ENCODE data around the gene GAB2. TPM values are rescaled to one million over a fixed set of nuclear protein-coding genes. Genes with fewer than 3 reads are reported as not detected.
"Not testable (repeated sequence)": the region's sequence is repeated elsewhere in the genome, so short reads cannot be mapped to it uniquely, and the experiment has no call there.

GAB2 gene
- total RNA-seq, 2 experiments from 2014 or later: 15.9 to 16.6 TPM

DNA sequence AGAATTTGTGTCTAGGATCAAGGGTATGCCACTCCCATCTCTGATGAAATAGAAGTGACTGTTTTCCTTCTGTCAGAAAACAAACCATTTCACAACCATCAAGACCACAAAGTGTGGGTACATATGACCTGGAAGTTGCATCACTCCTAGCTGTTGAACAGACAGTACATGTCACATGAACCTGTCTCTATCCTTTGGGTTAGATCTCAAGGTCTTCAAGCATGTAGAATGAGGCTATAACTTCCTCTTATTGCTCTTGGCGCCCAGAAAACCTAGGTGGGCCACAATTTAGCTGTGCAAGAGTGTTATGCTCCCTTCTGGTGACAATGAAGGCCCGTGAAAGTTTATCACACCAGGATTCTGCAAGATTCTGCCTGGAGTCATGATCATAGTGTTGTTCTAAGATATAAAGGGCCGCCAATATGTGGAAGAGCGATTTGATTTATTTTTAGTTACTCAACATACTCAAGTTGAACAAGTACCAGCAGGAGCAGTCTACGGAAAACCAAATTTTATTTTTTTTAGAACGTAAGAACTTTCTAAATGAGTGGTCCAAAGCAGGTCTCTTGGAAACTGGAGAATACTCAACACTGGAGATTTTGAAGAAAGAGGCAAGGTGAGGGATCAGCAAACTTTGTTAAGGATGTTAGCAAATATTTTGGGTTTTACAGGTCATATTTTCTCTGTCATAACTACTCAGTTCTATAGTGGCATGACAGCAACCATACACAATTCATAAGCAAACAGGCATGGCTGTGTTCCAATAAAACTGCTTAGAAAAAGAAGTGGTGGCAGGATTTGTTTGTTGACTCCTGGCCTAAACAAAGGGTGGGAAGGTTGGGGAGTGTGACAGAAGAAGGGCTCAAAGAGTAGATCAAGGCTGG is 127.1 kb downstream of the GAB2 start:
- ChIA-PET POLR2A (no interaction called here), CTCF (interaction anchor here (0.9 to 1.6 kb wide), 4 partner anchors 10 to 151 kb away, joined by 3 to 4 read pairs (median 3); partner anchors contain the start of gene ALG8)
- peak; percentile 47 for DNase-seq
- Mint-ChIP-seq H3K27ac (peak overlapping the region; percentile 95), H3K9me3 (peaks cover 38% of the 10 kb centered on the region), H3K36me3 (ENCODE audit: low read depth) (peaks cover 52% of the 10 kb centered on the region), H3K4me3 (no peak overlapping the region), H3K4me1 (peaks cover 51% of the 10 kb centered on the region), H3K27me3 (no peaks in the 10 kb centered on the region)

DNA sequence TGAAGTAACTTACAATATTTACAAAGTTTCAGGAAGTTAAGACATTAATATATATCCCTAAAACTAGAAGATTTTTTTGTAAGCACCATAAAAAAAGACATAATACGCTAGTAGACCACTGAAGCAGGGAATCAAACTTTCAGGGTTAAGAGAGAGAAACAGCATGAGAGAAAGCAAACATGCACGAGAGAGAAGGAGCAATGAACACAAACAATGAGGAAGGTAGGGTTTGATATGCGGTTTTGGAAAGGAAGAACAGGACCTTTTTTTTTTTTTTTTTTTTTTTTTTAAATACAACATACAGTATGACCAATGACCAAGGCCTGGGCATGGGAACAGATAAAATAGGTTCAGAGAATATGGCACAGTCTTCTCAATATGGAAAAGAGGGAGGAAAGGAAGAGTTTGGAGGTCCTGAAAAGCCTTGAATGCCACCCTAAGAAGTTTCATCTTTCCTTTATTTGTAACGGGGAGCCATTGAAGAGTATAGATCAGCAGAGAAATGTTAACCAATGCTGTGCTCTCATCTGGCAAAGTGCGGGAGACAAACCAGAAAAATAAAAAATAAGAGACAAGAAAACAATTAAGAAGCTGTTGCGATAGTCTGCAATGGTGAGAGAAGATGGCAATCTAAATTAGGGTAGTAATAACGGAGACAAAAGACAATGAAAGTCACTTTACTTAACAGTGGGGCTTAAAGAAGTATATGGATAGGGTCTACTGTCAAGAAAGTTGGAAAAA is 127.9 kb downstream of the GAB2 start:
- H3K36me3 Mint-ChIP-seq (ENCODE audit: low read depth): peaks cover 51% of the 10 kb centered on the region
- CTCF ChIA-PET: interaction anchor here (0.9 to 1.6 kb wide), 5 partner anchors 10 to 150 kb away, joined by 3 to 4 read pairs (median 3); partner anchors contain the start of gene ALG8
- H3K27me3 Mint-ChIP-seq: no peaks in the 10 kb centered on the region
- peak overlapping the region; percentile 95 for H3K27ac Mint-ChIP-seq
- POLR2A ChIA-PET: no interaction called here
- H3K9me3 Mint-ChIP-seq: peaks cover 35% of the 10 kb centered on the region
- DNase-seq: no peak
- H3K4me1 Mint-ChIP-seq: peaks cover 46% of the 10 kb centered on the region
- H3K4me3 Mint-ChIP-seq: no peak overlapping the region

DNA sequence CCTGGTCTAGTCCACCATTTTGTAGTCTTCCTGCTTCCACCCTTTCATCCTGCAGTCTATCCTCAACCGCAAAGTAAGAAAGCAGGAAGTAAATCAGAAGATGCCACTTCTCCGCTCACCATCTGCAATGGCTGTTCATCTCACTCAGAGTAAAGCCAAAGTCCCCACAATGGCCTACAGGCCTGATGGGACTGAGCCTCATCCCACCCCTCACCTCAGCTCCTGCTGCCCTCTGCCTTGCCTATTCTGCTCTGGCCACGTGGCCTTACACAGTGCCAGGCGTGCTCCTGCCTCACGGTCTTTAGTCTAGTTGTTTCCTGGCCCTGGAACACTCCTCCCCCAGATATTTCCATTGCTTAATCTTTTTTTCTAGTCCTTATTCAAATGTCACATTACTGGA is 133.4 kb downstream of the GAB2 start:
- ChIA-PET POLR2A (no interaction called here), CTCF (interaction anchor here (1.0 to 1.8 kb wide), 3 partner anchors 13 to 206 kb away, joined by 3 to 4 read pairs (median 3); no protein-coding TSS in a partner anchor)
- no peak overlapping the region for H3K4me3 Mint-ChIP-seq
- H3K9me3 Mint-ChIP-seq: peaks cover 9% of the 10 kb centered on the region
- no peak overlapping the region for H3K27ac Mint-ChIP-seq
- H3K36me3 Mint-ChIP-seq (ENCODE audit: low read depth): peaks cover 26% of the 10 kb centered on the region
- H3K4me1 Mint-ChIP-seq: peaks cover 14% of the 10 kb centered on the region
- no peak for DNase-seq
- no peaks in the 10 kb centered on the region for H3K27me3 Mint-ChIP-seq

GRCh38 chr11:78282821-78283220 is 134.8 kb downstream of the GAB2 start:
- no peak for DNase-seq
- Mint-ChIP-seq H3K9me3 (no peaks in the 10 kb centered on the region), H3K4me1 (peaks cover 9% of the 10 kb centered on the region), H3K27ac (no peak overlapping the region), H3K36me3 (ENCODE audit: low read depth) (peaks cover 17% of the 10 kb centered on the region), H3K27me3 (no peaks in the 10 kb centered on the region), H3K4me3 (no peak overlapping the region)
- CTCF ChIA-PET: interaction anchor here (0.5 to 1.8 kb wide), 3 partner anchors 19 to 208 kb away, joined by 3 read pairs; no protein-coding TSS in a partner anchor
- POLR2A ChIA-PET: interaction anchor here (0.6 kb wide), 1 partner anchor 162 kb away, joined by 3 read pairs; no protein-coding TSS in a partner anchor

- peaks cover 11% of the 10 kb centered on the region for H3K4me1 Mint-ChIP-seq
- H3K9me3 Mint-ChIP-seq: no peaks in the 10 kb centered on the region
- no peak for DNase-seq
- CTCF ChIA-PET: interaction anchor here (0.6 to 1.2 kb wide), 2 partner anchors 25 to 135 kb away, joined by 3 to 4 read pairs; no protein-coding TSS in a partner anchor
- H3K27me3 Mint-ChIP-seq: no peaks in the 10 kb centered on the region
- peaks cover 20% of the 10 kb centered on the region for H3K36me3 Mint-ChIP-seq (ENCODE audit: low read depth)
- no peak overlapping the region for H3K4me3 Mint-ChIP-seq
- H3K27ac Mint-ChIP-seq: no peak overlapping the region
- POLR2A ChIA-PET: no interaction called here
Measured at GRCh38 chr11:78281511-78281910, 136.1 kb downstream of the GAB2 start.

DNA sequence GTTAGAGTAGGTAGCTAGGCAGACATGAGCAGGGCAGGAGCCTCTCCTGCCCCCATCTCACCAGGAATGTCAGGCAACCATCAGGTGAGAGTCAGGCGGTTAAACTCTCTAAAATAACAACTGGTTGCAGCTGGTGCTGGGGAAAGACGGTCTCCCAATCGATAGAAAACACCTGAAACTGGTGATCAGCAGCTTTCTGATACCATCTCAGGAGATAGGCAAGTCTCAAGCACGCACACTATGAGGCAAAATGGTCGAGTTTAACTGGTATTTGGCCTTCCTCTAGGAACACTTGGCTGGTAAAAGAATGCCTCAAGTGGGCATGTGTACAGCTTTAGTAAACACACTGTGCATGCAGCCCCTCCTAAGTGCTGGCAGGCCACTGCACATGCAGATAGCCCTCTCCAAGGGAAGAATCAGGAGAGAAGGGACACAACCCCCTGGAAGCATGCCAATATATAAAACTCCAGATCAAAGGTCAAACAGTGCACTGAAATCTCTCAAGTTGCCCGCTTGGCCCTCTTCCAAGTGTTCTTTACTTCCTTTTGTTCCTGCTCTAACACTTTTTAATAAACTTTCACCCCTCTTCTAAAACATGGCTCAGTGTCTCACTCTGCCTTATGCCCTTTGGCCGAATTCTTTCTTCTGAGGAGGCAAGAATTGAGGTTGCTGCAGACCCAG is 140.2 kb downstream of the GAB2 start:
- H3K27me3 Mint-ChIP-seq: no peaks in the 10 kb centered on the region
- peaks cover 31% of the 10 kb centered on the region for H3K36me3 Mint-ChIP-seq (ENCODE audit: low read depth)
- POLR2A ChIA-PET: no interaction called here
- H3K27ac Mint-ChIP-seq: no peak overlapping the region
- peaks cover 11% of the 10 kb centered on the region for H3K4me1 Mint-ChIP-seq
- no peak overlapping the region for H3K4me3 Mint-ChIP-seq
- no peak for DNase-seq
- CTCF ChIA-PET: interaction anchor here (1.2 to 1.6 kb wide), 2 partner anchors 9 to 13 kb away, joined by 4 to 5 read pairs; no protein-coding TSS in a partner anchor
- H3K9me3 Mint-ChIP-seq: peaks cover 10% of the 10 kb centered on the region

DNA sequence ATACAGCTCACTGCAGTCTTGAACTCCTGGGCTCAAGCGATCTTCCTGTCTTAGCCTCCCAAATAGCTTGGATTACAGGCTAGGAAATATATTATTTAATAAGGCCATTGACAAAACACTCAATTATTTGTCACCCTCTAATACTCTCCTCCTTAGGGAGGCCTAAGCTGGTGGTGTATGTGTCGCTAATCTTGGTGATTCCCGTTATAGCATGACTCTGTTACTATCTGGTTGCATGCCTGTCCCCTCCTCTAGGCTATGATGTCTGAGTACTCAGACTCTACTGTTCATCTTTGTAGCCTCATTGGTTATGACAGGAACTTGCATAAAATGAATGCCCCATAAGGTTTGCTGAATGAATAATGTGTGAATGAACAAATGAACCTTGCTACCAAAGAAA is 141.3 kb downstream of the GAB2 start:
- peaks cover 43% of the 10 kb centered on the region for H3K36me3 Mint-ChIP-seq (ENCODE audit: low read depth)
- H3K9me3 Mint-ChIP-seq: peaks cover 19% of the 10 kb centered on the region
- H3K4me1 Mint-ChIP-seq: peaks cover 3% of the 10 kb centered on the region
- ChIA-PET CTCF (interaction anchor here (1.2 to 1.6 kb wide), 6 partner anchors 10 to 33 kb away, joined by 3 to 5 read pairs (median 4); no protein-coding TSS in a partner anchor), POLR2A (no interaction called here)
- no peak overlapping the region for H3K27ac Mint-ChIP-seq
- no peak overlapping the region for H3K4me3 Mint-ChIP-seq
- no peaks in the 10 kb centered on the region for H3K27me3 Mint-ChIP-seq
- DNase-seq: no peak

GRCh38 chr11:78274739-78275138 is 142.9 kb downstream of the GAB2 start:
- peaks cover 3% of the 10 kb centered on the region for H3K4me1 Mint-ChIP-seq
- no peak overlapping the region for H3K4me3 Mint-ChIP-seq
- H3K36me3 Mint-ChIP-seq (ENCODE audit: low read depth): peaks cover 40% of the 10 kb centered on the region
- no peak overlapping the region for H3K27ac Mint-ChIP-seq
- peaks cover 20% of the 10 kb centered on the region for H3K9me3 Mint-ChIP-seq
- no peaks in the 10 kb centered on the region for H3K27me3 Mint-ChIP-seq
- POLR2A ChIA-PET: no interaction called here
- CTCF ChIA-PET: interaction anchor here (1.6 kb wide), 1 partner anchor 14 kb away, joined by 3 read pairs; no protein-coding TSS in a partner anchor
- DNase-seq: no peak

DNA sequence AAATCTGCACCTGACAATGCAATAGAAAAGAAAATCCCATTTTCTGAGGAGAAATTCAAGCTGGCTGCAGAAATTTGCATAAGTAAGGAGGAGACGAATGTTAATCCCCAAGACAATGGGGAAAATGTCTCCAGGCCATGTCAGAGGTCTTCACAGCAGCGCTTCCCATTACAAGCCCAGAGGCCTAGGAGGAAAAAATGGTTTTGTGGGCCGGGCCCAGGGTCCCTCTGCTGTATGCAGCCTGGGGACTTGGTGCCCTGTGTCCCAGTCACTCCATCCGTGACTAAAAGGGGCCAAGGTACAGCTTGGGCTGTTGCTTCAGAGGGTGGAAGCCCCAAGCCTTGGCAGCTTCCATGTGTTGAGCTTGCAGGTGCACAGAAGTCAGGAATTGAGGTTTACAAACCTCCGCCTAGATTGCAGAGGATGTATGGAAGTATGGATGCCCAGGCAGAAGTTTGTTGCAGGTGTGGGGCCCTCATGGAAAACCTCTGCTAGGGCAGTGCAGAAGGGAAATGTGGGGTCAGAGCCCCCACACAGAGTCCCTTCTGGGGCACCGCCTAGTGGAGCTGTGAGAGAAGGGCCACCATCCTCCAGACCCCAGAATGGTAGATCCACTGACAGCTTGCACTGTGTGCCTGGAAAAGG is 144.9 kb downstream of the GAB2 start:
- H3K4me1 Mint-ChIP-seq, POLR2A ChIA-PET, H3K27me3 Mint-ChIP-seq, DNase-seq, H3K4me3 Mint-ChIP-seq, H3K27ac Mint-ChIP-seq: not testable (repeated sequence)
- peaks cover 20% of the 10 kb centered on the region for H3K9me3 Mint-ChIP-seq
- peaks cover 41% of the 10 kb centered on the region for H3K36me3 Mint-ChIP-seq (ENCODE audit: low read depth)
- CTCF ChIA-PET: interaction anchor here (0.7 kb wide), 1 partner anchor 11 kb away, joined by 3 read pairs; no protein-coding TSS in a partner anchor

GRCh38 chr11:78271801-78272200 is 145.8 kb downstream of the GAB2 start:
- H3K27me3 Mint-ChIP-seq, DNase-seq, H3K27ac Mint-ChIP-seq, H3K4me1 Mint-ChIP-seq, POLR2A ChIA-PET, H3K4me3 Mint-ChIP-seq, CTCF ChIA-PET: not testable (repeated sequence)
- peaks cover 20% of the 10 kb centered on the region for H3K9me3 Mint-ChIP-seq
- H3K36me3 Mint-ChIP-seq (ENCODE audit: low read depth): peaks cover 38% of the 10 kb centered on the region

DNA sequence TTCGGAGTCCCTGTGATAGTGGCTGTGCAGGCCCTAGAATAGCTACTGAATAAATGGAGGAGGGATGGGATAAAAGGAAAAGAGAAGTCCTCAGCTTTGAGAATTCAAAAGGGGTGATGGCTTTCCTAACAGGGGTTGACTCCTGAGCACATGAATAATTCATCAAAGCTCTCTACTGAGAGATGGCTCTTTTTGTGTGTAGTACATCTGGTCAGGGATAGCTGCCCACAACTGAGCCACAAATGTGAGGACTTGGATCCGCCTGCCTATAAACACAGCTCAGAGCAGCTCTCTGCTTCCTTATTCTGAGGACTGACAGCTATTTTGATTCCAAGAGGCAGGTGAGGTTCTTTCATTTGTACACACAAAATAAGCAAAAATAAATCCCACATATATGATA is 146.6 kb downstream of the GAB2 start:
- Mint-ChIP-seq H3K9me3 (peaks cover 20% of the 10 kb centered on the region), H3K27ac (no peak overlapping the region), H3K4me3 (no peak overlapping the region), H3K36me3 (ENCODE audit: low read depth) (peaks cover 38% of the 10 kb centered on the region), H3K4me1 (peaks cover 4% of the 10 kb centered on the region), H3K27me3 (no peaks in the 10 kb centered on the region)
- DNase-seq: no peak
- ChIA-PET CTCF (interaction anchor here (0.9 to 1.4 kb wide), 4 partner anchors 9 to 294 kb away, joined by 3 to 5 read pairs (median 4); no protein-coding TSS in a partner anchor), POLR2A (no interaction called here)

DNA sequence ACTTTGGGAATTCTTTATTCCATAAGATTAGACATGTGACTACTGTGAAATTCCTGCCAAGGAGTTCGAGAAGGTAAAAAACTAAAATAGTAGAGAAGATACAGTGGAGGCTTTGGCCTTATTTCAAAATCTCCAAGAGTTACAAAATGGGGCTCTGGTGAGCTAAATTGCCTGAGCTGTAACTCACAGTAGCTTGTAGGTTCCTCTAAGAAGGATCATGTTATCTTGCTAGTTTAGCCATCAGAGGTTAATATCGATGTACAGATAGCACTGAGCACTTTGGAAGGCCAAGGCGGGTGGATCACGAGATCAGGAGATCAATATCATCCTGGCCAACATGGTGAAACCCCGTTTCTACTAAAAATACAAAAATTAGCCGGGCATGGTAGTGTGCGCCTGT is 147.8 kb downstream of the GAB2 start:
- peaks cover 4% of the 10 kb centered on the region for H3K4me1 Mint-ChIP-seq
- no peak overlapping the region for H3K27ac Mint-ChIP-seq
- peaks cover 37% of the 10 kb centered on the region for H3K36me3 Mint-ChIP-seq (ENCODE audit: low read depth)
- ChIA-PET CTCF (interaction anchor here (1.4 to 2.2 kb wide), 2 partner anchors 9 to 13 kb away, joined by 5 to 7 read pairs; no protein-coding TSS in a partner anchor), POLR2A (no interaction called here)
- H3K27me3 Mint-ChIP-seq: no peaks in the 10 kb centered on the region
- no peak overlapping the region for H3K4me3 Mint-ChIP-seq
- peaks cover 20% of the 10 kb centered on the region for H3K9me3 Mint-ChIP-seq
- no peak for DNase-seq

All from activated CD4-positive, alpha-beta T cell treated with anti-CD3 and anti-CD28 coated beads, Interleukin-2, amount 10 ng/mL, durations not matched to agents 7 days and 5 days (primary cell).